SHP77 (cell line): ENCODE measurements around the gene COL6A2.
"Not testable (repeated sequence)": the region's sequence is repeated elsewhere in the genome, so short reads cannot be mapped to it uniquely, and the experiment has no call there.

Source experiments
- DNase-seq, 2 experiments: peaks; one replicate each; lab custom pipeline; 2025; lab: John Stamatoyannopoulos, UW

COL6A2 gene

DNA sequence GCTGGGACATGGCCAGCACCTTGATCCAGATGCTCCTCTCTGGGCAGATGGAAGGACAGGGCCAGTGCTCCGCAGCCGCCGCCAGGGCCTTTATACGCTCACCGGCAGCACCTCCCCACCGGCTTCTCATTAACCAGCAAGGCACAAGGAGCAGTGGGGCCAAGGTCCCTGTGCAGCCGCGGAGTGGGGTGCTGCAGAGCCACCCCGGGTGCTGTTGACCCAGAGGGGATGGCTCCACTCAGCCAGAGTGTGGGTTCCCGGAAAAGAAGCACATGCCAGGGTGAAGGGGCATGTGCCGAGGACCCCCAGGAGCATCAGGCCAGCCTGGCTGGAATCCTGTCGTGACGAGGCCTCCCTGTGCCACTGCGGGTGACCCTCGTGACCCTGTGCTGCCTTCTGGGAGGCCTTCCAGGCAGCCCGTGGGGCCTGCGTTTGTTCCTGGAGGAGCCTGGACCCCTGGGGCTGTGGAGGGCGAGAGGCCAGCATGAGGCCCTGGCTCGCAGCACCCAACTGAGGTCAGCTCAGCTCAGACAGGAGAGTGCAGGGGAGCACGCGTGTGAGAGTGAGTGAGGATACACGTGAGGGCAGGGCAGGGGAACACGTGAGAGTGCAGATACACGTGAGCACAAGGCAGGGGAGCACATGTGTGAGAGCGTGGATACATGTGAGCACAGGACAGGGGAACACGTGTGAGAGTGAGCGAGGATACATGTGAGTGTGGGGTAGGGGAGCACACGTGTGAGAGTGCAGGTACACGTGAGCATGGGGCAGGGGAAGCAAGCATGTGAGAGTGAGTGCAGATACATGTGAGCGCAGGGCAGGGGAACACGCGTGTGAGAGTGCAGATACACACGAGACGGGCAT lies 57.8 kb downstream of the COL6A2 start, which contains the start of gene FTCD:
TSS of gene FTCD (minus strand) at position 66 of the 864 bp plus-strand sequence. CDS start at position 10, 56 bp downstream.
- no peak for DNase-seq

DNA sequence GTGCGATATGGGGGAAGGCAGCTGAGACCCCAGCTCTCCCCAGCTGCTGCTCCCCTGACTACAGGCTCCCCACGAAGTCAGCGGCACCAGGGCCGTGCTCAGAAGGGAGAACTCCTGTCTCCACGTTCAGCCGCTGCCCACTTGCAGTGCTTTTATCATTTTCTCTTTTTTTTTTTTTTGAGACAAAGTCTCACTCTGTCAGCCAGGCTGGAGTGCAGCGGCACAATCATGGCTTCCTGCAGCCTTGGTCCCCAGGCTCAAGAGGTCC lies 58.4 kb downstream of the COL6A2 start:
- no peak for DNase-seq

DNA sequence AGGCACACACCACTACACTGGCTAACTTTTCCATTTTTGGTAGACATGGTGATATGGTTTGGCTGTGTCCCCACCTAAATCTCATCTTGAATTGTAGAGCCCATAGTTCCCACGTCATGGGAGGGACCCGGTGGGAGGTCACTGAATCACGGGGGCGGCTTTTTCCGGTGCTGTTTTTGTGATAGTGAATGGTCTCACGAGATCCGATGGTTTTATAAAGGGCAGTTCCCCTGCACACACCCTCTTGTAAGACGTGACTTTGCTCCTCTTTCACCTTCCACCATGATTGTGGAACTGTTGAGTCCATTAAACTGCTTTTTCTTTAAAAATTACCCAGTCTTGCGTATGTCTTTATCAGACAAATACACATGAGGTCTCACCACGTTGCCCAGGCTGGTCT lies 58.8 kb downstream of the COL6A2 start:
- DNase-seq = no peak

DNA sequence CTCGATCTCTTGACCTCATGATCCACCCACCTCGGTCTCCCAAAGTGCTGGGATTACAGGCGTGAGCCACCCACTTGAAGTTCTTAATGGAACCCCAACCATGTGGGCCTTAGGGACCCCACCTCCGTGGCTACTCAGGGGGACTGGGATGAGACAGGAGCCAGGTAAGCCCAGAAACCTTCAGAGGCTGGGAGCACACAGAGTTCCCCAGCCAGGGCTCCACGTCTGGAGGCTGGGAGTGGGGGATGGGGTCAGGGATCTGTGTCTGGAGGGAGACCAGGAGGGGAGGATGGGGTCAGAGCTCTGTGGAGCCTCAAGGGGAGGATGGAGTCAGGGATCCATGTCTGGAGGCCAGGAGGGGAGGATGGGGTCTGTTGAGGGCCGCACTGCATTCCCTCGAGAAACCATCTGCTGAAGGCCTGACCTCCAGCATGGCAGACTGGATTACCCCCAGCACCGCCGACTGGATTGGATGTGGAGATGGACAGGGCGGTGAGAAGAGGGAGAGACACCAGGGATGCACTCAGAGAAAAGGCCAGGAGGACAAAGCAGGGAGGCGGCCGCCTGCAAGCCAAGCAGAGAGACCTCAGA lies 59.6 kb downstream of the COL6A2 start:
- no peak for DNase-seq

GRCh38 chr21:46157987-46158451 lies 60.1 kb downstream of the COL6A2 start:
- DNase-seq = no peak

- DNase-seq = no peak
These were observed 60.9 kb downstream of the COL6A2 start for GRCh38 chr21:46158666-46159300.

DNA sequence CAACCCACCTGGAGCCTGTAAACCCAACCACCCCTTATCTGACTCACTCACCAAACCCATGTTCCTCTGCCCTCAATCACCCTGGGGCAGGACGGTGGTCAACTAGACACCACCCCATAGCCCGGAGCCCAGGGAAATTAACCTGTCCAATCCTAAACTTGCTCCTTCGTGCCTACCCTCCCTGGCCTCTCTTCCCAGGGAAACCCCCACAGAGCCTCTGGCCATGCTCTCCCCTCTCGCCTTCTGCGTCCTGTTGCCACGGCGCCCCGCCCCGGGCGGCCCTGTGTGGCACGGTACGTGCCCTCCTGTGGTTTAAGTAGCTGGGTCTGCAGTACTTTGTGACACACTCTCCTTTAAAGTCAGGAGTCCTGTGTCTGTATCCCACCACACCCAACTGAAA lies 61.5 kb downstream of the COL6A2 start:
- DNase-seq = no peak

DNA sequence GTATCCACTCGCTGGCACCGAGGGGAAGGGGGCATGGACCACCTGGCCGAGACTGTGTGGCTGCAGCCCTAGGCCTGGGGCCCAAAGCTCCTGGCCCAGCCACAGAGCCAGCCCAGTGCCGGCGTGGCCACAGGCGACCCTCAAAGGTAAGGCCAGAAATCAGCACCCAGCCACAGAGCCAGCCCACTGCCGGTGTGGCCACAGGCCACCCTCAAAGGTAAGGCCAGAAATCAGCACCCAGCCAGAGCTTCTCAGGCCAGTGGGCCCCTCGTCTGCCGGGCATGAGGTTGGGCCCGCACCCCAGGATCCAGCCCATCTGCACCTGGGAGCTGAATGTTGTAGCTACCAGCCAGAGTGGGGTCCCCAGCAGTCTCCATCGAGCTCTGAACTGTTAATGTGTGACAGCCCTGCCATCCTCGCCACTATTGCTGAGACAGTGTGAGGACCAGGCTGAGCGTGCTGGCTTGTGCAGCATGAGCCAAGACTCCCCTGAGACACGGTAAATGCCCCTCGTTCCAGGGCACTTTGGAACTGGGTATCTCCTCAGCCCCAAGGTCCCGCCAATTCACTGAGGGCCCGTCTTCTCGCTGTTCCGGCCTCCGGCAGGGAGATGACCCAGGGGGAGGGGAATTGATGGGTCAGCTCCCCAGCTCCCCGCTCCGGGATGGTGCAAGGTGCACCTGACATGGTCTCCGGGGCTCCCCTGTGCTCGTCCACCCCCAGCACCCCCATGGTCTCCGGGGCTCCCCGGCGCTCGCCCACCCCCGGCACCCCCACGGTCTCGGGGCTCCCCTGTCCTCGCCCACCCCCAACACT lies 62.1 kb downstream of the COL6A2 start:
- DNase-seq = no peak

GRCh38 chr21:46160657-46160906 lies 62.7 kb downstream of the COL6A2 start:
- no peak for DNase-seq

GRCh38 chr21:46160907-46161632 lies 63.2 kb downstream of the COL6A2 start:
- DNase-seq = no peak

- DNase-seq = no peak
These were observed 64.0 kb downstream of the COL6A2 start for GRCh38 chr21:46161633-46162592.

GRCh38 chr21:46163380-46163779 lies 65.5 kb downstream of the COL6A2 start:
- DNase-seq = no peak

GRCh38 chr21:46165098-46165497 lies 67.2 kb downstream of the COL6A2 start:
- DNase-seq = no peak

DNA sequence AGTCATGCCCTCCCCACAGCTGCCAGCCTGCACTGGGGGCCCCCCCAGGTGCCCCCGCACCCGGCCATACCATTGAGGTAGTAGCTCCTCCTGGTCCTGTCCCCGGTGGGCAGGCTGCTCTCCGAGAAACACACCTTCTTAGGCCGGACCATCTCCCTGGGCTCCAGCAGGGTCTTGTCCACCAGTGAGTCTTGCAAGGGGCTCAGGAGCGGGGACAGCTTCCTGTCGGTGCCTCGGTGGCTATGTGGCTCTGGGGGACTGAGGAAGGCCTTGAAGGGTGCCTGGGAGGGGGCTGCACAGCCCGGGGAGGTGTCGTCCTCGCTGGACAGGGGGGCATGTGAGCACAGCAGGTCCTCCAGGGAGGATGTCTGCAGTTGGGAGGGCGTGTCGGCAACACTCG lies 70.3 kb downstream of the COL6A2 start:
- DNase-seq = no peak

GRCh38 chr21:46168659-46169386 lies 70.9 kb downstream of the COL6A2 start:
- no peak for DNase-seq

GRCh38 chr21:46170436-46171193 lies 72.7 kb downstream of the COL6A2 start:
- DNase-seq = not testable (repeated sequence)

- DNase-seq = no peak
These were observed 73.7 kb downstream of the COL6A2 start for GRCh38 chr21:46171585-46171984.

GRCh38 chr21:46171996-46172862 lies 74.3 kb downstream of the COL6A2 start:
- no peak for DNase-seq
